Measurements from ENCODE around the gene CCDC191.

GRCh38 chr3:114014211-114014610 lies 42.1 kb downstream of the CCDC191 start:
- TF ChIP-seq CTCF (optimal IDR thresholded peaks at IDR 0.05 in 1 of 3, IDR thresholded peaks at IDR 0.05 in 1 of 3, conservative IDR thresholded peaks at IDR 0.05 in 1 of 3; ENCODE audit: extremely low read depth in 1 of 3, insufficient read depth in 2 of 3, low read length in 3 of 3), result no peak
- no peak for TF ChIP-seq EZH2 (IDR thresholded peaks at IDR 0.05; ENCODE audit: low read length)

Measured in keratinocyte (primary cell).